GM12878 (cell line): ENCODE data around the gene AP1S3. TPM values are rescaled to one million over a fixed set of nuclear protein-coding genes. Genes with fewer than 3 reads are reported as not detected.

Experiments
- ATAC-seq: fragments of 200-7000 bp; cut with Tn5 transposase; 3 replicates; pipeline ENCODE4 v1.9.1; 2020; ENCODE audit warnings: mild to moderate bottlenecking, moderate library complexity
- BruUV-seq: library from RNA; stranded (reverse); fragments of 400-500 nt; replicated peaks from 2 replicates; lab custom pipeline; 2021; lab: Mats Ljungman, UMichigan
- CTCF ChIA-PET: fragments of 300-600 bp; sonication (Branson Sonifier 250); formaldehyde crosslinking; extraction: SDS; loops from one replicate; lab custom pipeline; 2021; ENCODE audit warnings: inconsistent platforms; lab: Yijun Ruan, JAX
- POLR2A ChIA-PET: fragments of 350-600 bp; formaldehyde crosslinking; extraction: SDS; loops from one replicate; lab custom pipeline; 2021; ENCODE audit warnings: inconsistent platforms; lab: Charles Lee
- RAD21 ChIA-PET: fragments of 300-600 bp; sonication (Branson Sonifier 250); formaldehyde crosslinking; loops from one replicate; lab custom pipeline; 2023; ENCODE audit warnings: antibody characterized with exemption; ENCODE audit not compliant: unreplicated experiment; lab: Charles Lee
- SMC1A ChIA-PET: fragments of 300-600 bp; sonication (Branson Sonifier 250); formaldehyde crosslinking; loops from one replicate; lab custom pipeline; 2023; ENCODE audit not compliant: unreplicated experiment, uncharacterized antibody; lab: Charles Lee
- DNase-seq: peaks from one replicate; pipeline ENCODE4 v3.0.0-alpha.2; 2011; ENCODE audit warnings: low read depth, low spot score
- FAIRE-seq: peaks from 3 replicates; lab custom pipeline; 2011; peaks lifted over from hg19 to GRCh38; lab: Jason Lieb, UNC
- H2AFZ ChIP-seq: 2 replicates; pipeline ENCODE4 v1.6.0; 2011; ENCODE audit warnings: low read depth, low read length, control low read depth; ENCODE audit not compliant: control insufficient read depth
- H3K27ac ChIP-seq: 2 replicates; pipeline ENCODE4 v1.5.1; 2011; ENCODE audit warnings: control low read depth; ENCODE audit not compliant: control insufficient read depth, insufficient read depth
- H3K27me3 ChIP-seq, 2 experiments: replicated peaks in 1 of 2; 2 replicates each; pipeline versions ENCODE4 v1.6.0 to v1.6.1; 2011; ENCODE audit warnings: low read length in 1 of 2; ENCODE audit not compliant: control insufficient read depth in 2 of 2, insufficient read depth in 2 of 2
- H3K36me3 ChIP-seq, 2 experiments: 2 replicates each; pipeline ENCODE4 v1.5.1; 2011; ENCODE audit warnings: low read length in 1 of 2; ENCODE audit not compliant: control insufficient read depth in 2 of 2, insufficient read depth in 2 of 2
- H3K4me1 ChIP-seq: 2 replicates; pipeline ENCODE4 v1.6.1; 2011; ENCODE audit warnings: mild to moderate bottlenecking, low read length, moderate library complexity, mixed read lengths; ENCODE audit not compliant: control insufficient read depth, insufficient read depth
- H3K4me2 ChIP-seq: 2 replicates; pipeline ENCODE4 v1.6.0; 2011; ENCODE audit warnings: control low read depth; ENCODE audit not compliant: control insufficient read depth, insufficient read depth
- H3K4me3 ChIP-seq: fragments of 200-600 bp; sonication (generic); 2 replicates; pipeline ENCODE4 v1.5.1; 2016
- H3K79me2 ChIP-seq: 2 replicates; pipeline ENCODE4 v1.6.0; 2011; ENCODE audit warnings: low read length; ENCODE audit not compliant: control insufficient read depth, insufficient read depth
- H3K9ac ChIP-seq: 2 replicates; pipeline ENCODE4 v1.8.0; 2011; ENCODE audit warnings: low read length, control low read depth, mixed read lengths; ENCODE audit not compliant: control insufficient read depth, insufficient read depth
- H3K9me3 ChIP-seq: replicated peaks from 3 replicates; pipeline ENCODE4 v1.5.1; 2011; ENCODE audit warnings: mild to moderate bottlenecking, low read length; ENCODE audit not compliant: control insufficient read depth, insufficient read depth
- H4K20me1 ChIP-seq: 2 replicates; pipeline ENCODE4 v1.6.0; 2011; ENCODE audit not compliant: control insufficient read depth, insufficient read depth
- ATF2 ChIP-seq: IDR thresholded peaks from 2 replicates; pipeline ENCODE4 v1.6.1; 2012; ENCODE audit warnings: low read length, inconsistent platforms
- ATF7 ChIP-seq: fragments of 450-650 bp; IDR thresholded peaks from 2 replicates; pipeline ENCODE4 v1.6.1; 2016; ENCODE audit warnings: low read depth, mild to moderate bottlenecking
- CHD4 ChIP-seq: fragments of 200-600 bp; sonication (generic); IDR thresholded peaks from 2 replicates; pipeline ENCODE4 v1.6.1; 2016; ENCODE audit warnings: mild to moderate bottlenecking
- E2F4 ChIP-seq: IDR thresholded peaks from 2 replicates; pipeline ENCODE4 v1.6.1; 2012; ENCODE audit warnings: low read depth, low read length, improper control_type of control experiment
- GATAD2B ChIP-seq: fragments of 450-650 bp; conservative IDR thresholded peaks from 2 replicates; pipeline ENCODE4 v1.6.1; 2017; ENCODE audit warnings: low read depth, mild to moderate bottlenecking, moderate library complexity
- IRF3 ChIP-seq: fragments of 450-650 bp; IDR thresholded peaks from 2 replicates; pipeline ENCODE4 v1.6.1; 2014; ENCODE audit warnings: mild to moderate bottlenecking
- JUND ChIP-seq: IDR thresholded peaks from 2 replicates; pipeline ENCODE4 v1.6.1; 2012; ENCODE audit warnings: low read depth, mild to moderate bottlenecking, low read length, improper control_type of control experiment, moderate library complexity
- MXI1 ChIP-seq: fragments of 150-350 bp; IDR thresholded peaks from 2 replicates; pipeline ENCODE4 v1.6.1; 2011; ENCODE audit warnings: low read depth, mild to moderate bottlenecking, inconsistent platforms, low read length, improper control_type of control experiment
- NBN ChIP-seq: fragments of 450-650 bp; IDR thresholded peaks from 2 replicates; pipeline ENCODE4 v1.6.1; 2016
- NR2C1 ChIP-seq: fragments of 450-650 bp; IDR thresholded peaks from 2 replicates; pipeline ENCODE4 v1.6.1; 2017; ENCODE audit warnings: antibody characterized with exemption, mild to moderate bottlenecking, moderate library complexity
- NR2F1 ChIP-seq: fragments of 450-650 bp; conservative IDR thresholded peaks from 2 replicates; pipeline ENCODE4 v1.6.1; 2017; ENCODE audit warnings: mild to moderate bottlenecking
- NRF1 ChIP-seq: conservative IDR thresholded peaks from 2 replicates; pipeline ENCODE4 v1.6.1; 2011; ENCODE audit warnings: mild to moderate bottlenecking, low read depth, low read length, improper control_type of control experiment
- PML ChIP-seq: IDR thresholded peaks from 2 replicates; pipeline ENCODE4 v1.6.1; 2012; ENCODE audit warnings: low read length, inconsistent platforms
- SMARCA5 ChIP-seq: fragments of 450-650 bp; IDR thresholded peaks from 2 replicates; pipeline ENCODE4 v1.6.1; 2017; ENCODE audit warnings: mild to moderate bottlenecking
- STAT1 ChIP-seq: fragments of 450-650 bp; conservative IDR thresholded peaks from 2 replicates; pipeline ENCODE4 v1.6.1; 2014; ENCODE audit warnings: antibody characterized with exemption, mild to moderate bottlenecking
- TARDBP ChIP-seq: IDR thresholded peaks from 2 replicates; pipeline ENCODE4 v1.6.1; 2016; ENCODE audit warnings: borderline replicate concordance
- WGBS: methylation state at CpG from one replicate; pipeline ENCODE4 v1.1.6; 2016; ENCODE audit warnings: low lambda C conversion rate; ENCODE audit not compliant: insufficient replicate concordance, insufficient coverage; ENCODE audit errors: missing lambda C conversion rate; 5-methylcytosine and 5-hydroxymethylcytosine counted together
- in situ Hi-C: fragments of 300-500 bp; cut with MboI; formaldehyde crosslinking; loops from 9 replicates; pipeline ENCODE4 v1.14.3; 2018; ENCODE audit warnings: mixed read lengths
- intact Hi-C: fragments of 100-400 bp; cut with micrococcal nuclease; formaldehyde crosslinking; loops from one replicate; pipeline ENCODE4 v1.14.2; 2022; ENCODE audit not compliant: unreplicated experiment
- polyA plus RNA-seq, 11 experiments: library from polyadenylated mRNA; depleted of rRNA in 4 of 11; unstranded in 6 of 11; stranded (reverse) in 5 of 11; fragments of >200 nt; fragmentation: Nextera tagmentation in 4 of 11; fragmentation: Illumina TruSeq in 1 of 11; extraction: Ambion mirVana in 4 of 11; extraction: Trizol in 1 of 11; gene quantifications; 1 replicate in 1 of 11; 2 replicates in 10 of 11; pipeline versions ENCODE4 v1.2.1 to v1.2.3, GENCODE V29; 2011 to 2016; ENCODE audit warnings: inconsistent platforms in 2 of 11, missing spikeins in 2 of 11, low read depth in 1 of 11
- total RNA-seq, 4 experiments: library from RNA; depleted of rRNA in 3 of 4; stranded (reverse); fragments of >200 nt in 3 of 4; fragmentation: Illumina TruSeq in 1 of 4; extraction: Trizol in 1 of 4; gene quantifications; 2 replicates each; pipeline versions ENCODE4 v1.2.1 to v1.2.3, GENCODE V29; 2013 to 2021

The AP1S3 gene
- total and polyA plus RNA-seq, 10 of the 15 experiments (the other 5 are each of a cell fraction or from before 2014, with no cell fraction given) = 2.6 to 14.3 (median 9.2) TPM

- no peaks in the 10 kb centered on the region for H3K79me2 ChIP-seq
- H3K4me2 ChIP-seq = no peak overlapping the region
- no peak overlapping the region for H3K9ac ChIP-seq
- H4K20me1 ChIP-seq = no peaks in the 10 kb centered on the region
- no peak overlapping the region for H3K4me3 ChIP-seq
- H3K27me3 ChIP-seq = no peaks in the 10 kb centered on the region
- TF ChIP-seq PML = no peak
- TF ChIP-seq NBN = no peak
- TF ChIP-seq GATAD2B = no peak
- TF ChIP-seq IRF3 = no peak
- no peak for TF ChIP-seq SMARCA5
- no peak for TF ChIP-seq MXI1
- TF ChIP-seq NR2F1 = no peak
- TF ChIP-seq JUND = no peak
- no peak for TF ChIP-seq TARDBP
- no peak for TF ChIP-seq NR2C1
- no peak for TF ChIP-seq CHD4
- TF ChIP-seq STAT1 = no peak
- TF ChIP-seq ATF7 = no peak
- no peak for TF ChIP-seq ATF2
- no peak for TF ChIP-seq NRF1
- no peak for TF ChIP-seq E2F4
- FAIRE-seq = no peak
- peak; percentile 14; the same call in 1 of the 3 replicates for ATAC-seq
- BruUV-seq = no TSS peak
- ChIA-PET RAD21 (interaction anchor here (1.0 kb wide), 1 partner anchor 17 kb away, joined by 3 read pairs; no protein-coding TSS in a partner anchor), SMC1A (interaction anchor here (0.7 to 1.4 kb wide), 4 partner anchors 12 to 120 kb away, joined by 3 to 5 read pairs (median 4); no protein-coding TSS in a partner anchor), CTCF (interaction anchor here (0.6 to 1.0 kb wide), 2 partner anchors 91 to 1098 kb away, joined by 3 read pairs; no protein-coding TSS in a partner anchor), POLR2A (interaction anchor here (0.8 kb wide), 1 partner anchor 68 kb away, joined by 3 read pairs; no protein-coding TSS in a partner anchor)
- peaks cover 12% of the 10 kb centered on the region; the same call in 2 of the 3 replicates for H3K9me3 ChIP-seq
- in situ Hi-C loops (no loop called here), intact Hi-C loops (no loop called here)
- 2% methylated on average over 3 of the region's 3 CpGs for WGBS
- H3K27ac ChIP-seq = no peak overlapping the region
- DNase-seq = no peak
- no peaks in the 10 kb centered on the region; a peak in 1 of 4 replicates for H3K36me3 ChIP-seq
- no peak overlapping the region for H2AFZ ChIP-seq
- peaks cover 9% of the 10 kb centered on the region for H3K4me1 ChIP-seq
These were observed 16.0 kb upstream of the AP1S3 start for GRCh38 chr2:223853425-223853837.
